COR-L47 (cell line): Measurements from ENCODE around the gene TMPRSS11D.

Source experiments
- DNase-seq: peaks from one replicate; lab custom pipeline; 2025; lab: John Stamatoyannopoulos, UW

TMPRSS11D gene

GRCh38 chr4:67883902-67884301, at the start of gene TMPRSS11D:
Gene TMPRSS11D (minus strand): TSS chr4:67884002. CDS start chr4:67883933, 69 bp downstream.
- DNase-seq, result no peak

- DNase-seq, result no peak
Measured at GRCh38 chr4:67933038-67933437, 49.2 kb upstream of the TMPRSS11D start.

- DNase-seq, result no peak
Measured at GRCh38 chr4:67931256-67931655, 47.5 kb upstream of the TMPRSS11D start.

DNA sequence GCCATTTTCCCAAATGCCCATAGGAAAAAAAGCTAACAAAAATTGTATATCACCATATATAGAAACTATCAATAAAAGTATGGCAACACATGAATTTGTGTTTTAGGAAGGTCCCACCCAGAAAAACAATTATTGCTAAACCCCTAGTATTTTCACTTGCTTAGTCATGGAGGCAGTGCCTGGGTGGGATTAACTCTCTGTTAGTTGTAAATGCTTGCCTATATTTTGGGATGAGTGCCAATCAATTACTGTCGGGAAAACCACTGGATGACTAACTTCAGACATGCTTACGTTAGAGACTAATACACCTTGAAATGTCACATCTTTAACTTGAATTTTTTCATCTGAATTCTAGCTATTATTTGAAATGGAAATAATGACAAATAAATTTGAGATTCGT, 45.6 kb upstream of the TMPRSS11D start:
- no peak for DNase-seq

DNA sequence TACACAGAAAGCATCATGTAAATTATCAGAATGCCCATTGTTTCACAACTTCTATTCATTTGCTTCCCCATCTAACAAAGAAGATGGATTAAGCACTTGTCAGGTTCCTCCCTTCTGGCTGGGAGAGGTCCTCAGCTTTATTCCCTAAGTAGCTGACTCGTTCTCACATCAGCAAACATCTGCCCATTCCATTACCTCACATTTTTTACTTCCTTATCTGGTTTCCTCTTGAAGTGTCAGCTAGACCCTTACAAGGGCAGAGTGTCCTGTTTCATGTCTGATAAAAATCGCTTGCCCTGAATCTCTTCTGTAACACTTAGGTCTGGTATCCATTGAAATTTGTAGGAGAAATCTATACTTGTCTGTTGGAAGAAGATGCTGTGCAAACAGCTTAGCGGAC, 44.7 kb upstream of the TMPRSS11D start:
- no peak for DNase-seq

GRCh38 chr4:67927251-67927650, 43.4 kb upstream of the TMPRSS11D start:
- DNase-seq, result no peak

DNA sequence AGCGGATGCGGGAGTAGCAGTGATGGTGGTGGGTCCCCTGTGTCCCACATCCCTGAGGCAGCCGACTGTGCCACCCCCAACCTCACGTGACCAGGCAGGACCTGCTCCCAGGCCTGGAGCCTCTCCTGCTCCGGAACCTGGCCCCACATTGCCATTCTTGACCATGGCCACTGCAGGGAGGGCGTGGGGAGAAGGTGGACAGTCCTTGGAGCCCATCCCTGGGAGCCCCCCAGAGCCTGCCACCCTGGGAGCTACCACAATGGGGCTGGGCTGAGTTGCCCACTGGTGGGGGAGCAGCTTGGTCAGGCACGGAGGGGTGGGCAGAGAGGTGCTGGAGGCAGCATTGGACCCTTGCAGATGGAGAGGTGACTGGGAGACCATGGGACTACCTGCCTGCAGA, 42.7 kb upstream of the TMPRSS11D start:
- no peak for DNase-seq

GRCh38 chr4:67922697-67923096, 38.9 kb upstream of the TMPRSS11D start:
- DNase-seq, result no peak

- no peak for DNase-seq
Measured at GRCh38 chr4:67918428-67918827, 34.6 kb upstream of the TMPRSS11D start.

DNA sequence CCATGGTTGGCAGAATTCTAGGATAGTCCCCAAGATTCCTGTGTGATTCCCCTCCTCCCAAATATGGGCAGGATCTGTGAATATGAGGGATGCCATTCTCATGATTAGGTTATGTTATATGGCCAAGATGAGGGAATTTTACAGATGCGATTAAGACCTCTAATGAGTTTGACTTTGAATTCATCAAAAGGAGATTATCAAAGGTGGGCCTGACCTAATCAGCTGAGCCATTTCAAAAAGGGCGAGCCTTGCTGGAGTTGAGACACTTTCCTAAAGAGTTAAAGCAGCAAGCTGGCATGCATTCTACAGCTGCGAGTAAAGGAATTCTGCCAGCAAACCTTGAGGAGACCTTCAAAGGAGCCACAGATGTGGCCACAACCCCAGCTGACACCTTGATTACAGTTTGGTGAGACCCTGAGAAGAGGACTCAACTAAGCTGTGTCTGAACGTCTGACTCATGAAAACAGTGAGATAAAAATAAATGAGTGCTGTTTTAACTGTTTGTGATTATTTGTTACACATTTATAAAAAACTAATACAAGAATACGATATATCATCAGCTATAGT, 31.7 kb upstream of the TMPRSS11D start:
- DNase-seq, result no peak

- DNase-seq, result no peak
Measured at GRCh38 chr4:67912080-67912479, 28.3 kb upstream of the TMPRSS11D start.

- no peak for DNase-seq
Measured at GRCh38 chr4:67911638-67912037, 27.8 kb upstream of the TMPRSS11D start.

- no peak for DNase-seq
Measured at GRCh38 chr4:67911141-67911540, 27.3 kb upstream of the TMPRSS11D start.

DNA sequence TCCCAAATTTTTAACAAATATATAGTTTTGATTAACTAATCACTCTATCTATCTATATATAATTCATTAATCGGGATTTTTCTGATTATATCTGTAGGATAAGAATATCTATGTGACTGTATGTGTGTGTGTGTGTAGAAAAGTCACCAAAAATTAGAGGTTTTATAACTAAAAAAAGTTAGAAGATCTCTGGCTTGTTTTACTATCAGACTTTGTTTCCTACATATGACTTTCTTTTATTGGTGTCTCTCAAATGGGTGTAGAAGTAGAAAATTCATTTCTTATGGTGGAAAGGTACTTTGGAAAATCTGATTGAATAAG, 26.7 kb upstream of the TMPRSS11D start:
- no peak for DNase-seq

- DNase-seq, result no peak
Measured at GRCh38 chr4:67909905-67910584, 26.2 kb upstream of the TMPRSS11D start.

GRCh38 chr4:67907650-67908049, 23.8 kb upstream of the TMPRSS11D start:
- no peak for DNase-seq

DNA sequence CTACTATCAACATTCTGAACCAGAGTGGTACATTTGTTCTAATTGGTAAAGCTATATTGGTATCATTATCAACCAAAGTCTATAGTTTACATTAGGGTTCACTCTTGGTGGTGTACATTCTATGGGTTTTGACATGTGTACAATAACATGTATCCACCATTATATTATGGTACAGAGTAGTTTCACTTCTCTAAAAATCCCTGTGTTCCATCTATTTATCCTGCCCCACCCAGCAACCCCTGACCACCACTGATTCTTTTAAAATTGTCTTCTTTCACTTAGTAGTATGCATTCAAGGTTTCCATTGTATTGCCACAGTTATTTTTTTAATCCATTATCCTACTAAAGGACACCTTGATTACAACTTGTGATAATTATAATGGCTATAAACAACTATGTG, 15.3 kb upstream of the TMPRSS11D start:
- DNase-seq, result no peak

GRCh38 chr4:67897686-67898085, 13.9 kb upstream of the TMPRSS11D start:
- DNase-seq, result no peak

- no peak for DNase-seq
Measured at GRCh38 chr4:67896421-67897065, 12.7 kb upstream of the TMPRSS11D start.

DNA sequence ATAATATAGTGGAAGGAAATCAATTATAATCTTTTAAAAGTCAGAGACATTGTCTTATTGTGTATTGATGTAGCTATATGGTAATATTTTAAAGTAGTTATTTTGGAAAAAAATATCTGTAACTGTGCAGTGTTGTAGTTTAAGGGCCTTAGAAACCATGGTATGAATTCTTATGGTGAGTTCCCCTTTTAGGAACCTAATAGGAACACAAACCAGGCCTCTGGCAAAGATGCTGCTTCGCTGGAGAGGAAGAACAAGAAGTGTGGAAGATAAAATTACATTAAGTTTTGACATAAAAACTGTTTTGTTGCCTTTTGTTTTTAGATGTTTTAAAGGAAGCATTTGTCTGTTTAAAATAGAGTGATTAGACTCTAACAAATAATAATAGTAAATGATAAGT, 10.9 kb upstream of the TMPRSS11D start:
- no peak for DNase-seq

GRCh38 chr4:67892905-67893304, 9.1 kb upstream of the TMPRSS11D start:
- DNase-seq, result no peak

GRCh38 chr4:67892253-67892652, 8.5 kb upstream of the TMPRSS11D start:
- no peak for DNase-seq

DNA sequence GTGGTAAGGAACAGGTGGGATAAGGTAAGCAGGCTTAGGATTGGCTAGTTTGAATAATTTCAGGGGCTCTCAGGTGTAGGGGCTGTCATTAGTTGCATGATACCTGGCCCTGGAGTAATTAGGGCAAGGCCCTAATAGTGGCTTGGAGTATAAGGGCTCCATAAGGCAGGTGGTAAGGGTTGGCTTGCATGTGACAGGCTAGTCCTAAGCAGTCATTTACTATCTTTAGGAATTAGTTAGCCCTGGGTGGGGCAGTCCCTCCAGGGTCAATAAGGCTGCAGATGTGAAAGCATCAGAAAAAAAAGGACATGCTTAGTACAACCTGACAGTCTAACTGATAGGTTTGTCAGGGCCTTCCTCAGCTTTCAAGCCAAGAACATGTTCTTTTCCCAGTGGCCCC, 7.8 kb upstream of the TMPRSS11D start:
- DNase-seq, result no peak

- no peak for DNase-seq
Measured at GRCh38 chr4:67886281-67886680, 2.5 kb upstream of the TMPRSS11D start.
